Breast epithelium (tissue), 3 donors: Measurements from ENCODE around the gene RIIAD1.

ENCODE experiments used
- CTCF ChIP-seq, 3 donors: fragments of 450-650 bp; IDR thresholded peaks; one replicate each; pipeline ENCODE4 v1.5.1; 2016 to 2017; ENCODE audit warnings: antibody characterized with exemption in 3 of 3, mild to moderate bottlenecking in 3 of 3, moderate library complexity in 3 of 3
- POLR2A ChIP-seq: fragments of 450-650 bp; IDR thresholded peaks from one replicate; pipeline ENCODE4 v1.6.1; 2016; ENCODE audit warnings: antibody characterized with exemption, mild to moderate bottlenecking, moderate library complexity
- POLR2AphosphoS5 ChIP-seq, 3 donors: sonication (generic); formaldehyde crosslinking; IDR thresholded peaks; one replicate each; pipeline ENCODE4 v1.6.1; 2017; ENCODE audit warnings: antibody characterized with exemption in 3 of 3

- TF ChIP-seq CTCF (IDR thresholded peaks at IDR 0.05), result no peak
- no peak for TF ChIP-seq POLR2AphosphoS5 (IDR thresholded peaks at IDR 0.05)
- no peak for TF ChIP-seq POLR2A
These were observed 8.3 kb upstream of the RIIAD1 start for GRCh38 chr1:151713044-151713443.
